WTC11 (cell line): Measurements from ENCODE around the gene MYO3A. TPM values are rescaled to one million over a fixed set of nuclear protein-coding genes. Genes with fewer than 3 reads are reported as not detected.

Source experiments
- ATAC-seq: fragments of 200-7000 bp; cut with Tn5 transposase; 2 replicates; pipeline ENCODE4 v1.10.0; 2021; ENCODE audit warnings: mild to moderate bottlenecking, moderate library complexity
- CTCF ChIA-PET: fragments of 300-600 bp; sonication (Branson Sonifier 250); formaldehyde crosslinking; loops from one replicate; lab custom pipeline; 2021; ENCODE audit warnings: antibody characterized with exemption; lab: Charles Lee
- POLR2A ChIA-PET: fragments of 350-600 bp; sonication (Branson Sonifier 250); formaldehyde crosslinking; loops from one replicate; lab custom pipeline; 2021; ENCODE audit warnings: antibody characterized with exemption; lab: Charles Lee
- DNase-seq: peaks from one replicate; pipeline ENCODE4 v3.0.0; 2021; ENCODE audit warnings: low spot score
- H3K27ac Mint-ChIP-seq: 2 replicates; pipeline ENCODE4 v1.8.0; 2021; ENCODE audit warnings: mixed read lengths
- H3K27me3 Mint-ChIP-seq: 2 replicates; pipeline ENCODE4 v1.8.0; 2021; ENCODE audit warnings: low read depth, mild to moderate bottlenecking, moderate library complexity, mixed read lengths
- H3K36me3 Mint-ChIP-seq: 2 replicates; pipeline ENCODE4 v1.8.0; 2021; ENCODE audit warnings: mixed read lengths
- H3K4me1 Mint-ChIP-seq: 2 replicates; pipeline ENCODE4 v1.8.0; 2022; ENCODE audit warnings: mixed read lengths
- H3K4me3 Mint-ChIP-seq: 2 replicates; pipeline ENCODE4 v1.8.0; 2021; ENCODE audit warnings: mild to moderate bottlenecking, moderate library complexity, mixed read lengths
- H3K9me3 Mint-ChIP-seq: 2 replicates; pipeline ENCODE4 v1.8.0; 2021; ENCODE audit warnings: mixed read lengths
- ATF2 ChIP-seq: sonication (generic); formaldehyde crosslinking; IDR thresholded peaks from 2 replicates; pipeline ENCODE4 v1.8.1; 2022; ENCODE audit warnings: low read depth, missing genetic modification reagents, borderline replicate concordance
- E2F1 ChIP-seq: sonication (generic); formaldehyde crosslinking; IDR thresholded peaks from 2 replicates; pipeline ENCODE4 v1.8.0; 2022; ENCODE audit warnings: mild to moderate bottlenecking, missing genetic modification reagents
- FOXJ3 ChIP-seq: sonication (generic); formaldehyde crosslinking; IDR thresholded peaks from 2 replicates; pipeline ENCODE4 v1.9.0; 2021; ENCODE audit warnings: missing genetic modification reagents, mild to moderate bottlenecking, borderline replicate concordance
- GABPB1 ChIP-seq: sonication (generic); formaldehyde crosslinking; IDR thresholded peaks from 2 replicates; pipeline ENCODE4 v1.8.1; 2023; ENCODE audit warnings: mild to moderate bottlenecking, missing genetic modification reagents
- GTF2I ChIP-seq: fragments of 250-450 bp; sonication (Bioruptor Pico); conservative IDR thresholded peaks from 2 replicates; pipeline ENCODE4 v1.4.0; 2021; ENCODE audit warnings: mild to moderate bottlenecking
- HMGA2 ChIP-seq: fragments of 250-450 bp; sonication (Bioruptor Pico); IDR thresholded peaks from 2 replicates; pipeline ENCODE4 v1.4.0; 2021; ENCODE audit warnings: mild to moderate bottlenecking, moderate library complexity
- JAZF1 ChIP-seq: fragments of 250-450 bp; sonication (Bioruptor Pico); IDR thresholded peaks from 2 replicates; pipeline ENCODE4 v1.9.0; 2021; ENCODE audit warnings: moderate library complexity, mild to moderate bottlenecking, inconsistent platforms
- JUN ChIP-seq: sonication (generic); formaldehyde crosslinking; IDR thresholded peaks from 2 replicates; pipeline ENCODE4 v1.8.0; 2023; ENCODE audit warnings: mild to moderate bottlenecking, missing genetic modification reagents
- KAT7 ChIP-seq: sonication (generic); formaldehyde crosslinking; IDR thresholded peaks from 2 replicates; pipeline ENCODE4 v1.8.1; 2023; ENCODE audit warnings: missing genetic modification reagents, mild to moderate bottlenecking, borderline replicate concordance
- NR1H2 ChIP-seq: sonication (generic); formaldehyde crosslinking; IDR thresholded peaks from 2 replicates; pipeline ENCODE4 v1.9.0; 2021; ENCODE audit warnings: mild to moderate bottlenecking, moderate library complexity, missing genetic modification reagents
- OVOL2 ChIP-seq: fragments of 250-450 bp; sonication (Bioruptor Pico); IDR thresholded peaks from 2 replicates; pipeline ENCODE4 v1.9.0; 2021; ENCODE audit warnings: mild to moderate bottlenecking, borderline replicate concordance
- SMAD4 ChIP-seq: sonication (generic); formaldehyde crosslinking; IDR thresholded peaks from 2 replicates; pipeline ENCODE4 v1.8.0; 2022; ENCODE audit warnings: mild to moderate bottlenecking, missing genetic modification reagents
- TEAD1 ChIP-seq: sonication (generic); formaldehyde crosslinking; IDR thresholded peaks from 2 replicates; pipeline ENCODE4 v1.8.0; 2022; ENCODE audit warnings: mild to moderate bottlenecking, missing genetic modification reagents
- ZBTB21 ChIP-seq: sonication (generic); formaldehyde crosslinking; IDR thresholded peaks from 2 replicates; pipeline ENCODE4 v1.8.1; 2023; ENCODE audit warnings: mild to moderate bottlenecking, missing genetic modification reagents, borderline replicate concordance
- ZMAT4 ChIP-seq: fragments of 250-450 bp; sonication (Bioruptor Pico); IDR thresholded peaks from 2 replicates; pipeline ENCODE4 v1.9.0; 2021; ENCODE audit warnings: mild to moderate bottlenecking
- ZNF263 ChIP-seq: sonication (generic); formaldehyde crosslinking; IDR thresholded peaks from 2 replicates; pipeline ENCODE4 v1.8.1; 2022; ENCODE audit warnings: low read depth, mild to moderate bottlenecking, moderate library complexity, missing genetic modification reagents
- ZNF281 ChIP-seq: sonication (generic); formaldehyde crosslinking; IDR thresholded peaks from 2 replicates; pipeline ENCODE4 v1.8.0; 2023; ENCODE audit warnings: mild to moderate bottlenecking, missing genetic modification reagents
- ZNF396 ChIP-seq: fragments of 250-450 bp; sonication (Bioruptor Pico); IDR thresholded peaks from 2 replicates; pipeline ENCODE4 v1.8.0; 2021; ENCODE audit warnings: mild to moderate bottlenecking, moderate library complexity, borderline replicate concordance
- ZNF671 ChIP-seq: fragments of 250-450 bp; sonication (Bioruptor Pico); IDR thresholded peaks from 2 replicates; pipeline ENCODE4 v1.8.0; 2021; ENCODE audit warnings: mild to moderate bottlenecking
- total RNA-seq: library from RNA; stranded (reverse); gene quantifications from 3 replicates; pipeline ENCODE4 v1.2.3, GENCODE V29; 2021
- TF ChIP-seq, protein P1 (sequence below): sonication (generic); formaldehyde crosslinking; IDR thresholded peaks from 2 replicates; pipeline ENCODE4 v1.8.1; 2022; ENCODE audit warnings: mild to moderate bottlenecking, missing genetic modification reagents, moderate library complexity, borderline replicate concordance
- TF ChIP-seq, protein P2 (sequence below): sonication (generic); formaldehyde crosslinking; IDR thresholded peaks from 2 replicates; pipeline ENCODE4 v1.8.1; 2023; ENCODE audit warnings: mild to moderate bottlenecking, missing genetic modification reagents, moderate library complexity

Gene MYO3A
- total RNA-seq, 1 experiment from 2014 or later = 3.7 TPM

DNA sequence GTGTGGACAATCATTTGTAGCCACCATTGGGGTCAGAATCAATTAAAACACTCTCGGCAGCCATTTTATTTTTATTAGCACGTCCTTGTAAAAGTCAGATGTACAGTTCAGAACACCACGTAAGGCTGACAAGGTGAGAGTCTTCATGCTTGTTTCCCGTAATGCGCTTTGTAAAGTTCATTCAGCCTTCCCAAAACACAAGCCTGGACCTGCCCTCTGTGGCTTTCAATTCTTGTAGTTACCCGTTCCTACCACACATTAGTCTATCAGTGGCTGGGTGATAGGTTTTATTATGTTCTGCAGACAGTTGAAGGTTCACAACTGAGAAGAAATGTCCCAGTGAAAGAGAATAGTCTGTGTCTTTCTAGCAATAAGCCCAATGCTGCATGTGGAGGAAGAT, 317.9 kb downstream of the MYO3A start:
- no peak overlapping the region for H3K4me3 Mint-ChIP-seq
- H3K4me1 Mint-ChIP-seq = peaks cover 20% of the 10 kb centered on the region
- TF ChIP-seq ZBTB21 (CRISPR knock-in tag) = no peak
- TF ChIP-seq ATF2 (CRISPR knock-in tag) = no peak
- no peak for TF ChIP-seq TEAD1 (CRISPR knock-in tag)
- no peak for TF ChIP-seq KAT7 (CRISPR knock-in tag)
- no peak for TF ChIP-seq OVOL2
- no peak for TF ChIP-seq ZNF281 (CRISPR knock-in tag)
- TF ChIP-seq FOXJ3 (CRISPR knock-in tag) = no peak
- no peak for TF ChIP-seq NR1H2 (CRISPR knock-in tag)
- no peak for TF ChIP-seq E2F1 (CRISPR knock-in tag)
- TF ChIP-seq GABPB1 (CRISPR knock-in tag) = no peak
- no peak for TF ChIP-seq SMAD4
- TF ChIP-seq HMGA2 (CRISPR knock-in tag) = no peak
- no peak for TF ChIP-seq ZNF263 (CRISPR knock-in tag)
- H3K27me3 Mint-ChIP-seq = no peaks in the 10 kb centered on the region; the same call in 1 of the 2 replicates
- CTCF ChIA-PET = no interaction called here
- ATAC-seq (no peak), DNase-seq (no peak)
- POLR2A ChIA-PET = no interaction called here
- H3K36me3 Mint-ChIP-seq = no peaks in the 10 kb centered on the region
- H3K9me3 Mint-ChIP-seq = peaks cover 10% of the 10 kb centered on the region
- no peak overlapping the region for H3K27ac Mint-ChIP-seq

GRCh38 chr10:26254616-26255015, 320.6 kb downstream of the MYO3A start:
- H3K27me3 Mint-ChIP-seq = no peaks in the 10 kb centered on the region; the same call in 1 of the 2 replicates
- no peak for TF ChIP-seq GABPB1 (CRISPR knock-in tag)
- no peak for TF ChIP-seq GTF2I (CRISPR knock-in tag)
- H3K4me1 Mint-ChIP-seq = peaks cover 10% of the 10 kb centered on the region
- H3K9me3 Mint-ChIP-seq = peaks cover 10% of the 10 kb centered on the region
- DNase-seq (no peak), ATAC-seq (no peak)
- POLR2A ChIA-PET = no interaction called here
- no peak overlapping the region for H3K27ac Mint-ChIP-seq
- H3K4me3 Mint-ChIP-seq = no peak overlapping the region
- CTCF ChIA-PET = no interaction called here
- no peaks in the 10 kb centered on the region for H3K36me3 Mint-ChIP-seq

- Mint-ChIP-seq H3K27ac (no peak overlapping the region), H3K9me3 (no peaks in the 10 kb centered on the region), H3K4me3 (no peak overlapping the region), H3K36me3 (no peaks in the 10 kb centered on the region), H3K4me1 (peaks cover 8% of the 10 kb centered on the region), H3K27me3 (no peaks in the 10 kb centered on the region)
- ChIA-PET POLR2A (no interaction called here), CTCF (no interaction called here)
- ATAC-seq (no peak), DNase-seq (no peak)
- TF ChIP-seq ZNF396 (CRISPR knock-in tag) (no peak), ZNF671 (CRISPR knock-in tag) (no peak), E2F1 (CRISPR knock-in tag) (no peak), JAZF1 (CRISPR knock-in tag) (no peak), ZNF281 (CRISPR knock-in tag) (no peak), ZNF263 (CRISPR knock-in tag) (no peak), ZMAT4 (CRISPR knock-in tag) (no peak), JUN (CRISPR knock-in tag) (no peak)
- TF ChIP-seq, protein P1, sequence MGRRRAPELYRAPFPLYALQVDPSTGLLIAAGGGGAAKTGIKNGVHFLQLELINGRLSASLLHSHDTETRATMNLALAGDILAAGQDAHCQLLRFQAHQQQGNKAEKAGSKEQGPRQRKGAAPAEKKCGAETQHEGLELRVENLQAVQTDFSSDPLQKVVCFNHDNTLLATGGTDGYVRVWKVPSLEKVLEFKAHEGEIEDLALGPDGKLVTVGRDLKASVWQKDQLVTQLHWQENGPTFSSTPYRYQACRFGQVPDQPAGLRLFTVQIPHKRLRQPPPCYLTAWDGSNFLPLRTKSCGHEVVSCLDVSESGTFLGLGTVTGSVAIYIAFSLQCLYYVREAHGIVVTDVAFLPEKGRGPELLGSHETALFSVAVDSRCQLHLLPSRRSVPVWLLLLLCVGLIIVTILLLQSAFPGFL (CRISPR knock-in tag) = no peak
- TF ChIP-seq, protein P2, sequence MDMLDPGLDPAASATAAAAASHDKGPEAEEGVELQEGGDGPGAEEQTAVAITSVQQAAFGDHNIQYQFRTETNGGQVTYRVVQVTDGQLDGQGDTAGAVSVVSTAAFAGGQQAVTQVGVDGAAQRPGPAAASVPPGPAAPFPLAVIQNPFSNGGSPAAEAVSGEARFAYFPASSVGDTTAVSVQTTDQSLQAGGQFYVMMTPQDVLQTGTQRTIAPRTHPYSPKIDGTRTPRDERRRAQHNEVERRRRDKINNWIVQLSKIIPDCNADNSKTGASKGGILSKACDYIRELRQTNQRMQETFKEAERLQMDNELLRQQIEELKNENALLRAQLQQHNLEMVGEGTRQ = no peak
Measured at GRCh38 chr10:26259341-26259740, 325.3 kb downstream of the MYO3A start.
